Measurements from ENCODE around the gene GLB1L2. TPM values are rescaled to one million over a fixed set of nuclear protein-coding genes. Genes with fewer than 3 reads are reported as not detected.

The GLB1L2 gene
- total and polyA plus RNA-seq, 8 donors: 4.2 to 10.1 (median 6.9) TPM

GRCh38 chr11:134407321-134407828 lies 75.6 kb downstream of the GLB1L2 start:
- no peaks in the 10 kb centered on the region for H3K4me1 ChIP-seq
- TF ChIP-seq CTCF (IDR thresholded peaks at IDR 0.05): no peak
- peaks cover 0 to 4% (median 0%) of the 10 kb centered on the region in 4 donors for H3K27me3 ChIP-seq
- FAIRE-seq (no peak), ATAC-seq (no peak), DNase-seq (no peak)
- H3K36me3 ChIP-seq: no peaks in the 10 kb centered on the region
- no peak overlapping the region for H3K4me3 ChIP-seq
- H3K9me3 ChIP-seq: no peaks in the 10 kb centered on the region
- WGBS, 2 donors: 35 to 45% methylated on average over 12 of the region's 12 CpGs
- no peak overlapping the region for H3K27ac ChIP-seq
- intact Hi-C loops (cut with DNase I): no loop called here

GRCh38 chr11:134407923-134408322 lies 76.1 kb downstream of the GLB1L2 start:
- intact Hi-C loops (cut with DNase I): no loop called here
- ATAC-seq (no peak), DNase-seq (no peak), FAIRE-seq (no peak)
- Histone ChIP-seq H3K9me3 (no peaks in the 10 kb centered on the region), H3K4me1 (no peaks in the 10 kb centered on the region), H3K36me3 (no peaks in the 10 kb centered on the region), H3K4me3 (no peak overlapping the region), H3K27ac (no peak overlapping the region), H3K27me3 (peaks cover 0 to 4% (median 0%) of the 10 kb centered on the region in 4 donors)
- TF ChIP-seq CTCF (IDR thresholded peaks at IDR 0.05): no peak
- 36 to 46% methylated on average over 6 to 8 of the region's 8 CpGs for WGBS, 2 donors

- 44 to 50% methylated on average over 15 of the region's 15 CpGs for WGBS, 2 donors
- Histone ChIP-seq H3K9me3 (no peaks in the 10 kb centered on the region), H3K36me3 (no peaks in the 10 kb centered on the region), H3K27ac (no peak overlapping the region), H3K4me1 (no peaks in the 10 kb centered on the region), H3K27me3 (peaks cover 0 to 12% (median 0%) of the 10 kb centered on the region in 4 donors), H3K4me3 (no peak overlapping the region)
- intact Hi-C loops (cut with DNase I): no loop called here
- ATAC-seq: no peak
- DNase-seq: no peak
- no peak for FAIRE-seq
- TF ChIP-seq CTCF (IDR thresholded peaks at IDR 0.05): no peak
Measured at GRCh38 chr11:134409552-134410429, 78.0 kb downstream of the GLB1L2 start.

- no peaks in the 10 kb centered on the region for H3K36me3 ChIP-seq
- H3K4me3 ChIP-seq: no peak overlapping the region
- H3K9me3 ChIP-seq: no peaks in the 10 kb centered on the region
- no peaks in the 10 kb centered on the region for H3K4me1 ChIP-seq
- WGBS, 2 donors: 65 to 74% methylated on average over 5 of the region's 5 CpGs
- TF ChIP-seq CTCF (IDR thresholded peaks at IDR 0.05): no peak
- FAIRE-seq (no peak), DNase-seq (no peak), ATAC-seq (no peak)
- H3K27me3 ChIP-seq: peaks cover 0 to 12% (median 0%) of the 10 kb centered on the region in 4 donors
- H3K27ac ChIP-seq: no peak overlapping the region
- intact Hi-C loops (cut with DNase I): no loop called here
Measured at GRCh38 chr11:134410766-134411165, 79.0 kb downstream of the GLB1L2 start.

Data from pancreas (tissue), 10 donors.